Inflammatory macrophage treated with lipopolysaccharide for 1 hour (primary cell): ENCODE measurements around the gene SLC41A3.
A peak's percentile ranks its signal among the peaks of the same experiment; 100 is the strongest.
"Not testable (repeated sequence)": the region's sequence is repeated elsewhere in the genome, so short reads cannot be mapped to it uniquely, and the experiment has no call there.

Source experiments
- DNase-seq, 2 donors: peaks; one replicate each; pipeline ENCODE4 v3.0.0-alpha.2; 2020 to 2022

SLC41A3 gene

GRCh38 chr3:126081618-126082361 lies 2.1 kb downstream of the SLC41A3 start:
- peak in 1 of 2 donors; percentile 2 for DNase-seq

- DNase-seq, result no peak
These were observed 3.0 kb downstream of the SLC41A3 start for GRCh38 chr3:126080970-126081369.

DNA sequence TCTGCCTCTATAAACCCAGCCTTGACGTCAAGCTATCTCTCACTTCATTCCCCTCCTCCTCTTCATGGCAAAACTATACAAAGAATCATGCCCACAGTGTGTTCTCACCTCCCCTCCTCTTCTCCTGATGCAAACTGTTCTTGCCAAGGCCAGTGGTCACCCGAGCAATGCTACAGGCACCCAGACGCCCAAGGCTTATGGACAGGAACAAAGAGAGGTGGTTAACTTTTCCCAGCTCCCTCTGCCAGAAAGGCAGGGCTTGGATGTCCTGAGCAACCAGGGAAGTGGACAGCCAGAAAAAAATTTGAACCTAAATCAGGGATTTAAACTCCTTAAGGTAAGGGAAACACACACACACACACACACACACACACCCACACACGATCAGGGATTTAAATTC lies 5.1 kb downstream of the SLC41A3 start:
- DNase-seq, result no peak

DNA sequence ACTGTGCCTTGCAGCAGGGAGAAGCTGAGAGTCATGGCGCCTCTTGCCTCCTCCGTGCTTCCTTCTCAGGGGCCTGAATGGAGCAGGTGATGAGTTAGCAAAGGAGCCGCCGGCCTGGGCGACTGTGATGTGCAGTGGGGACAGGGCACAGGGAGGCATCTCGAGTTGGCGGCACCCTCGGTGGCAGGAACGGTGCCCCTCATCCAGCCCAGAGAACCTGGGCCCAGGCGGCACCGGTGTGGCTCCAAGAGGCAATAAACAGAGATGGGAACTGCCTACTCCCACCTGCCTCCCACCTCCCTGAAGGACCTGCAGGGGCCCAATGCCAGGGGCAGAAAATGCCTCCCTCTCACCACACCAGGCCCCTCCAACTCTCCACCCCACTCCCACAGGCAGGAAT lies 6.2 kb downstream of the SLC41A3 start:
- DNase-seq, result no peak

DNA sequence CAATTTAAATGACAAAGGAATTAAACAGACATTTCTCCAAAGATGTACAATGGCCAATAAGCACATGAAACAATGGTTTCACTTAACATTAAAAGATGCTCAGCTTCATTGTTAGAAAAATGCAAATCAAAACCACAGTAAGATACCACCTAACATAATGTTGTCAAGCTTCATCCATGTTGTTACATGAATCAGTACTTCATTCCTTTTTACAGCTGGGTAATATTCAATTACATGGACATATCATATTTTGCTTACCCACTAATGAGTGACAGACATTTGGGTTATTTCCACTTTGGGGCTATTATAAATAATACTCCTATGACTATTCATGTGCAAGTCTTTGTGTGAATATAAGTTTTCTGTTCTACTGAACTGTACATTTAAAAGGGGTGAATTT lies 7.8 kb downstream of the SLC41A3 start:
- DNase-seq, result no peak

GRCh38 chr3:126070146-126070545 lies 13.8 kb downstream of the SLC41A3 start:
- no peak for DNase-seq

DNA sequence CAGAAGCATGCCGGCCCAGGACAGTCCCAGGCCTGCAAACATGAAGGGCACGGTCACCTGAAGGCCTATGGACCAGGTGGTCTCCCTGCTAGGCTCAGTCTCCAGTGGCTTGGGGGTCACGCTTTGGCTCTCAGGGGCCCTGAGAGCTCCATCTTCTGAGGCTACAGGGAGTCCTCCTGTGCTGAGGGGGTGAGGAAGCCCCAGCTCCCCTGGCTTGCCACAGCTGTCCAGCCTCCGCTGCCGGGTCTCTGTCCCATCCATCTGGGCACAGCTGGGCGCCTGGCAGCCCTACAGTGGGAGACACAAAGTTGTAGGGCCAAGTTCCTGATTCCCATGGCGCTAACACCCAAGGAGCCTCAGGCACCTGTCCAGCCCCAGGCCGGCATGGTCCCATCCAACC lies 16.0 kb downstream of the SLC41A3 start:
- no peak for DNase-seq

DNA sequence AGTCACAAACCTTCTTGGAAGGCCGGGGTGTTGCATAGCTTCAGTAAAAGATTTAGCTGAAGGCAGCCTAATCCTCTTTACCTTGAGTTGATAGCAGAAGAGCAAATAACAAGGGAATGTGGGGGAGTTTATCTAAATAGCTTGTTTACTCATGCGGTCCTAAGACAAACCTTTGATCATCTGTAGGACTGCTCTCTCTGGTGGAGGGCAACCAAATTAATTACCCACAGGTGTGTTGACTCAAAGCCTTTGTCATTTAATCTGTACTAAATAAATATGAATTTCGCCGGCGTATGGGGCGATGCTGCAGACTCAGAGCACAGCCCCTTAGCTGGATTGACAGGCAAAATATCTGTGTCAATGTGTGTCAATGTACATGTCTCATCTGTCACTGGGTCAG lies 17.2 kb downstream of the SLC41A3 start:
- DNase-seq, result not testable (repeated sequence)

- DNase-seq, result no peak
These were observed 18.0 kb downstream of the SLC41A3 start for GRCh38 chr3:126065876-126066275.

DNA sequence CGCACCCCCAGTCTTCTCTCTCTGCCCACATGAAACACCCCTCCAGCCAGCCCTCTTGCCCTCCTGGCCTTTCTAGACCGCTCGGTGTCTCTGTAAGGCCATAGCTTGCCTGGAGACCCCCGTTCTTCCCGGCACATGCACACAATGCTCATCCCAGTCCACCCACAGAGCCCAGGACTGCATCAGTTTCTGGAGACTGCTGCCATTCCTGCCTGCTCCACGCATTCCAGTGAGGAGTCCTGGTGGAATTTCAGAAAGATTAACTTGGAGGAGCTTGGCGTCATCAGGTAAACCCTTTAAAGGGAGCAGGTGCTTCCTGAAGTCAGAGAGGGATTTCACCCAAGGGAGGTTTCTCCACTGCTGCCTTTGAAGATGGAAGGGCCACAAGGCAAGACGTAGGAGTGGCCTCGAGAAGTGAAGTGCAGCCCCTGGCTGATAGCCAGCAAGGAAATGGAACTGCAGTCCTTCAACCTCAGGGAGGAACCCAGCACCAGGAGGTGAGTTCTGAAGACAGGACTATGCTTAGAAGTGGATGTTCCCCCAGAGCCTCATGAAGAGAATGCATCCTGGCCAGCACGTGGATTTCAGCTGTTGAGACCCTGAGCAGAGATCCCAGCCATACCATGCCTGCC lies 19.2 kb downstream of the SLC41A3 start:
- DNase-seq, result no peak

DNA sequence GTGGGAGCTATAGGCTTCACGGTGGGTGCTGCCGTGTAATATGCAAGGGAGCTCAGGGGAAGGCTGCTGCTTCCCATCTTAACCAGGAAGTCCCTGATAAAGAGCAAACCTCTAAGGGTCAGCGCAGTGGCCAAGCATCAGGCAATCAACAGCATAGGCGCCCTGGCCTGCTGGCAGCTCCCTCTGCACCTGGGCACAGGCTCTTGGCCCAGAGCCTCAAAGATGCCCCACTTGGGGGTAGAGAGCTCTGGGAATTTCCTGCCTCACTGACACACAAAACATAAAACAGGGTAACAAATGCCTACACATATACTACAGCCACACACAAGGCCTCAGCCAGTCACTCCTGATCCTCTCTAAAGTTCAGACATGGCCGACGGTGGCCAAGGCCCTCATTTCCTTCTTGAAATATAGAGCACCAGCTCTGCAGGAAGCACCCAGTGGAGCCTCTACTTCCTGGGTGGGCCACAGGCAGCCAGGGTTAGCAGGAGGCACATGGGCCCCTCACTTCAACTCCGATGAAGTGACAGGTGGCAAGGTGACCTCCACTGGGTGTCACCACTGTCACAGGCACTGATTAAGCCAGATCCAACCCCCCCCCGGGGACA lies 20.5 kb downstream of the SLC41A3 start:
- DNase-seq, result no peak

DNA sequence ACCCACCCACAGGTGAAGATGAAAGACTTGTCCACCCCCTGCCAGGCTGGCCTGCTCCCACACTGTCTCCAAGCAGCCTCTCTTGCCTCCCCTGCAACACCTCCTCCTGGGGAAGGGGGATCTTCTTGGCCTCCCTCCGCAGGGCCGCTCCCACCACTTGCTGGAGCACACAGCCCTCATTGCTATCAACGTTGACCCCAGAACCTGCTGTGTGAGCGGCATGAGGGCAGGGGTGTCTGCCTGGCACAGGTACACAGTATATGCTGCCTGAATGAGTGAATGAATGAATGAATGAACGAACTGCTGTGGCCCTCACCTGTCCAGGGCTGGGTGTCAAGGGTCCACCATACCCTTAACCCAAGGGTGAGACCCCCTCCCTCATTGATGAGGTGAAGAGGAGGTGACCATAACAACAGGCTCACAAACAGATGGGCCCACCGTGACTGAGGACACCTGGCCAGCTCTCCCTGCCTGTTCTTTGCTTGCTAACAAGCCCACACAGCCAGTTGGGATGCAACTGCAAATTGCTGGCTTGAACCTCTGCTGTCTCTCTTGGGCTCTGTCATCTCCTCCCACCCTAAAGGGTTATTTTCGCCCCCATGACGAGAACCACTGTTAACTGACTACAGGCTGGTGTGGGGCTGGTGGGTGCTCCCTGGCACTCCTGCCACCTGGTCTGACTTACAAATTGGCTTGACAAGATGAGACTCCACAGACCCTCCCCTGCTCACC lies 22.5 kb downstream of the SLC41A3 start:
- DNase-seq, result no peak

DNA sequence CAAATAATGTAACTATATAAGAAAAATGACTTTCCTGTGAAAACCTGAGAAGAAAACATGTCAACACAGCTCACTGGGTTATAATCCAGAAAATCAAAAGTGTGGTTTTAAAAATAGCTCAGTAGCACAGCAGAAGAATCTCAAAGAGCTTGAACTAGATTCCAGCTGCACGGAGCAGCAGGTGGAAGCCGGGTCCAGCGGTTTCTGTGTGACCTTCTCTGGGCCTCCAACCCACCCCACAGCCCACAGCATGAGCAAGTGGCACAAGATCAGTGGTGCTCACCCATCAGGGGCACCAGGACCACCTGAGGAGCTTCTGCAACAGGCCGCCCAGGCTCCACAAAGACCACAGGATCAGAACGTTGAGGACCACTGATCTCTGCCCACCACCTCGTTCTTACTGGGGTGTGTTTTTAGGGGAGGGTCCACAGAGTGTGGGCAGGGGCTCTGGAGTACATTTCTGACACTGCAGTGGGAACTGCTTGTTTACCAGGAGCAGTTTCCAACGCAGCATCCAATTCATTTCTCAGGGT lies 23.2 kb downstream of the SLC41A3 start:
- no peak for DNase-seq

- no peak for DNase-seq
These were observed 25.3 kb downstream of the SLC41A3 start for GRCh38 chr3:126058666-126059065.

- DNase-seq, result no peak
These were observed 26.0 kb downstream of the SLC41A3 start for GRCh38 chr3:126057936-126058335.

- DNase-seq, result no peak
These were observed 26.5 kb downstream of the SLC41A3 start for GRCh38 chr3:126057501-126057819.

- no peak for DNase-seq
These were observed 27.0 kb downstream of the SLC41A3 start for GRCh38 chr3:126056681-126057500.

GRCh38 chr3:126056088-126056487 lies 27.8 kb downstream of the SLC41A3 start:
- DNase-seq, result no peak

- DNase-seq, result no peak
These were observed 29.1 kb downstream of the SLC41A3 start for GRCh38 chr3:126054870-126055269.

DNA sequence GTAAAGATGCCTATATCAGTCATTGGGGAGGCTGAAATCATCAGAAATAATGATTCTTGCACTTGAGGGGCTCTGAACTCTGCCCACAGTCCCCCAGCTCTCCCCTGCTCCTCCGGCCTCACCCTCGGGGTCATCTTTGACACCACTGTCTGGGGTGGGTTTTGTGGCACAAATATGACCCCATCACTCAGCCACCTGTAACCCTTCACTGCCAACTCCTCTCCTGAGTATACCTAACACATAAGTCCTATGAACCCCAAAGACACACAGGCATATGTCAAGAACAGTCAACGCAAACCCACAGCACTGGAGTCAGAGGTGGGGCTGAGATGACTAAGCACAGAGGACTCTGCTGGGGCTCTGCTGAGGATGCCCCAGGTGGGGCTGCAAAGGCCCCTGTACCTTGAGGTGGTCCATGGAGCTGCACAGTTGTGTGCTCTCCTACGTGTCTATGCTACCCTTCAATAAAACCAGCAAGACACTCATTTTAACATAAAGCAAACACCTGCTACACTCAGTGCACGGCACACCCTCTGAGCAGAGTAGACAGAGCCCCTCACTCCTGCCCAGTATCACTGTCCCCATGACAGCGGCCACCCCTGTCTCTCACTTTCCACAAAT lies 29.9 kb downstream of the SLC41A3 start:
- DNase-seq, result no peak

DNA sequence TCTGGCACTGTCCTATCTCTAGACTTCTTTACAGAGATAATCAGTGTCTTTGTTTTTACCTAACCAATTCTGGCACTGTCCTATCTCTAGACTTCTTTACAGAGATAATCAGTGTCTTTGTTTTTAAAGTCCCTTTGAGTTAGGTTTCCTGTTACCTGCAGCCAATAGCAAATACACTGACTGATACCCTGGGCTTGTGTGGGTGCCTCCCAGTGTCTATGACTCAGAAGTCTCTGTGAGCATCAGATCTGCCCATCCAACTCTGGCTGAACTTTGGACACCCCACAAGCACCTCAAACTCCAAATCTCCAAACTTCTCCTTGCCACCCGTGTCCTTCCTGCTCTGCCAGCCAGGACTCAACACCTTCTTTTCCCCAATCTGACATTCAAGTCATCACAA lies 30.4 kb downstream of the SLC41A3 start:
- no peak for DNase-seq
